Activated naive CD4-positive, alpha-beta T cell treated with anti-CD3 and anti-CD28 coated beads, Interleukin-2, amount 50 U/mL, for 72 hours (primary cell): ENCODE data around the gene ZMYM2. TPM values are rescaled to one million over a fixed set of nuclear protein-coding genes. Genes with fewer than 3 reads are reported as not detected.
A peak's percentile ranks its signal among the peaks of the same experiment; 100 is the strongest.
"Not testable (repeated sequence)": the region's sequence is repeated elsewhere in the genome, so short reads cannot be mapped to it uniquely, and the experiment has no call there.

ENCODE experiments used
- ATAC-seq, 2 donors: fragments of 150-1000 bp; cut with Tn5 transposase; 2 replicates each; pipeline ENCODE4 v1.10.0; 2021; ENCODE audit warnings: mild to moderate bottlenecking in 2 of 2, moderate library complexity in 2 of 2
- DNase-seq, 2 donors: peaks; one replicate each; pipeline ENCODE4 v3.0.0; 2021 to 2022; ENCODE audit warnings: low spot score in 2 of 2
- H3K27ac Mint-ChIP-seq, 2 donors: one replicate each; pipeline ENCODE4 v1.8.0; 2022; ENCODE audit warnings: mild to moderate bottlenecking in 2 of 2, mixed read lengths in 2 of 2
- H3K36me3 Mint-ChIP-seq, 2 donors: one replicate each; pipeline ENCODE4 v1.8.0; 2022; ENCODE audit warnings: mixed read lengths in 2 of 2
- H3K9me3 Mint-ChIP-seq, 2 donors: one replicate each; pipeline ENCODE4 v1.8.0; 2022; ENCODE audit warnings: mixed read lengths in 2 of 2
- total RNA-seq, 2 donors: library from RNA; stranded (reverse); gene quantifications; one replicate each; pipeline ENCODE4 v1.2.3, GENCODE V29; 2022

Gene ZMYM2
- total RNA-seq, 2 donors from 2014 or later: 85.1 to 94.0 TPM

DNA sequence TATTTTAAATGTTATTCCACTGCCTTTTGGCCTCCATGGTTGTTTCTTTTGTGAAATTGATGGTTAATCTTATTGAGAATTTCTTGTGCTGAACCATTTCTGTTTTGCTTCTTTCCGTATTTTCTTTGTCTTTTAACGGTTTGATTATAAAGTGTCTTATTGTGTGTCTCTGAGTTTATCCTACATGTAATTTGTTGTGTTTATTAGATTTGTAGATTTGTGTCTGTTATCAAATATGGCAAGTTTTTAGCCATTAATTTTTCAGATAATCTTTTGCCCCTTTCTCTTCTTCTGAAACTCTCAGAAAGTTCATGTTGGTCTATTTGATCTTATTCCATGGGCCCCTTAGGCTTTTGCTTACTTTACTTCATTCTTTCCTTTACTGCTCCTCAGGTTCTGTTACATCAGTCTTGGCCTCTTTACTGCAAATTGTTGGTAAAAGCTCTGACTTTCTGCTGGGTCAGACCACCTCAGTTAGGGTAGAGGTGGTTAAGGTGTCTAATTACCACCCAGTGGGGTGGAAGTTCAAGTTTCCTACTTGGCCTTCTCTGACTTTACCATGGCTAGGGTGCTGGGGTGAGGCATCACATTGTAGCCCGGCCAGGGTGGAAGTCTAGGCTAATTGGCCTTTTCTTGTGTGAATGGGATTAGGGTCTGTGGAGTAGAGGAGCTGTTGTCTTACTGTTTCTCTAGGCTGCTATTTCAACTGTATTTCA is 58.3 kb downstream of the ZMYM2 start:
- DNase-seq (no peak), ATAC-seq (no peak)
- H3K36me3 Mint-ChIP-seq: peaks cover 60 to 89% of the 10 kb centered on the region in 2 donors
- no peak overlapping the region for H3K27ac Mint-ChIP-seq
- peaks cover 11 to 38% of the 10 kb centered on the region in 2 donors for H3K9me3 Mint-ChIP-seq

DNA sequence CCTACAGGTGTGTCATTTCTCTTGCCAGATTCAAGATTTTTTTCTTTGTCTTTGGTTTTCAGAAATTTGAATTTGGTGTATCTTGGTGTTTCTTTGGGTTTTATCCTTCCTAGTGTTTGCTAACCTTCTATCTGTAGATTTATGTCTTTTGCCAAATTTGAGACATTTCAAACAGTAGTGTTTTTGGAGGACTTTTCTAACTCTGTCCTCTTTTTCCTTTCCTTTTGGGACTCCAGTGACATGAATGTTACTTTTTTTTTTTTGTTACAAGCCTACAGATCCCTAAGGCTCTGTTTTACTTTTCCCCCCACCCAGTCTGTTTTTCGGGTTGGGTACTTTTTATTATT is 58.8 kb downstream of the ZMYM2 start:
- H3K27ac Mint-ChIP-seq: peak overlapping the region in 1 of 2 donors; percentile 41
- peaks cover 58 to 86% of the 10 kb centered on the region in 2 donors for H3K36me3 Mint-ChIP-seq
- ATAC-seq (no peak), DNase-seq (no peak)
- peaks cover 11 to 37% of the 10 kb centered on the region in 2 donors for H3K9me3 Mint-ChIP-seq

DNA sequence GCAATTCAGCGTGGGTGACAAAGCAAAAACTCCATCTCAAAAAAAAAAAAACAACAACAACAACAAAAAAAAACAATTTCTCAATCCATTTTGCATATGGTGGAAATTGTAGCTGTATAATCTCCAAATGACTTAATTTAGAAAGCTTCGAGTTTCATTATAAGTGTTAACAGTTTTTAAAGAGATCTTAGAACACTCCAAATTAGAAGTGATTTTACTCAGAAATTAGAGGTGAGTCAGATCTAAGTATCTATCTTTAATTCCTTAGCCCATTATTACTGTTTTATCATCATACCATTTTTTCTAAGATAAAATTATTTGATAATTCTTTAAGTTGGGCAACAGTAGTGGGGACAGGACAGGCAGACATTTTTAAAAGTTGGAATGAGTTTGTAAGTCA is 60.5 kb downstream of the ZMYM2 start:
- peak in 1 of 2 donors; percentile 79 for ATAC-seq
- H3K27ac Mint-ChIP-seq: no peak overlapping the region
- H3K9me3 Mint-ChIP-seq: peaks cover 11 to 34% of the 10 kb centered on the region in 2 donors
- DNase-seq: no peak
- H3K36me3 Mint-ChIP-seq: peaks cover 47 to 69% of the 10 kb centered on the region in 2 donors

DNA sequence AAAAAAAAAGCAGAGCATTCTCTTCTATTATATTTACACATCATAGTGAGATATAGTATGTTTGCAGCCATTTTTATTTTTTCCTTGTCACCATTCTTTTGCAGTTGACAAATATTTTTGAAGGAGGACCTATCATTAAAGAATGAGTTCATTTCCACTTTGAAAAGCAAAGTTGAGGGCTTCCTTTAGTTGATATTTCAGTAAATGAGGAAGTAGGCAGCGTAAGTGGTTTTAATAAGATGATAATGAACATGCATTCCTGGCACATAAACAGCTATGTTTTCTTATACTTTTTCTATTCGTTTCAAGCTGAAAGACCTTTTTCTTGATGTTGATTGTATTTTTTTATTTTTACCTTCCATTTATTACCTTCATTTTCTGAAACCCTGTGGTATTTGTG is 66.2 kb downstream of the ZMYM2 start:
- peaks cover 14 to 23% of the 10 kb centered on the region in 2 donors for H3K36me3 Mint-ChIP-seq
- ATAC-seq (no peak), DNase-seq (no peak)
- H3K27ac Mint-ChIP-seq: no peak overlapping the region
- H3K9me3 Mint-ChIP-seq: no peaks in the 10 kb centered on the region

DNA sequence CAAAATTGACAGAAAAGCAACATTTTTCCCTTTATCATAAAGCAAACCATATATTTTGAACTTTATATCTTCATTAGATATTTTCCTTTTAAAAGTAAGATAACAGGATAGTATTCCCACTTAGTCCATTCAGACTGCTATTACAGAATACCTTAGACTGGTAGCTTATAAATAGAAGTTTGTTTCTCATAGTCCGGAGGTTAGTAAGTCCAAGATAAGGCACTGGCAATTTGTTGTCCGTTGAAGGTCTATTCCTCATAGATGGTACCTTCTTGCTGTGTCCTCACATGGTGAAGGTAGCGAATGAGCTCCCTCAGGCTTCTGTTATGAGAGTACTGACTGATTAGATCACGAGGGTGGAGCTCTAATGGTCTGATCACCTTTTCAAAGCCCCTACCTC is 70.4 kb downstream of the ZMYM2 start:
- ATAC-seq (no peak), DNase-seq (no peak)
- Mint-ChIP-seq H3K36me3 (peaks cover 0 to 5% of the 10 kb centered on the region in 2 donors), H3K27ac (no peak overlapping the region), H3K9me3 (no peaks in the 10 kb centered on the region)

DNA sequence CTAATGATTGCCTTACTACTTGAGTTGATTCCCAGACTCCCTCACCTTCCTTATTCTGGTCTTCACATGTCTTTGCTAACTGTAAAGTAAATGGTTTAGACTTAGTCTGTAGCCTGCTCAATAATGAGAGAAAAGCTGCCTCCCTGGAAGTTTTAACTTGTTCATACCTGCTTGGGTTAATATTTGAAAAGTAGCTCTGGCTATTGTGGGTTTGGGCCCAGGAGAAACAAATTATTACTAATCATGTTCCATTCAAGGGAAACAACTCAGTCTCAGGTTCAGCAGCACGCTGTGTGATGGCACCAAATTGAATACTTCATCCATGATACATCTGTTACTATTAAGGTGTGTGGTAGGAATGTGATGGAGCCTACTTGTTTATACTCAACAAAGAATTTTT is 75.0 kb downstream of the ZMYM2 start:
- Mint-ChIP-seq H3K9me3 (no peaks in the 10 kb centered on the region), H3K27ac (no peak overlapping the region), H3K36me3 (peaks cover 7 to 16% of the 10 kb centered on the region in 2 donors)
- ATAC-seq (no peak), DNase-seq (no peak)

DNA sequence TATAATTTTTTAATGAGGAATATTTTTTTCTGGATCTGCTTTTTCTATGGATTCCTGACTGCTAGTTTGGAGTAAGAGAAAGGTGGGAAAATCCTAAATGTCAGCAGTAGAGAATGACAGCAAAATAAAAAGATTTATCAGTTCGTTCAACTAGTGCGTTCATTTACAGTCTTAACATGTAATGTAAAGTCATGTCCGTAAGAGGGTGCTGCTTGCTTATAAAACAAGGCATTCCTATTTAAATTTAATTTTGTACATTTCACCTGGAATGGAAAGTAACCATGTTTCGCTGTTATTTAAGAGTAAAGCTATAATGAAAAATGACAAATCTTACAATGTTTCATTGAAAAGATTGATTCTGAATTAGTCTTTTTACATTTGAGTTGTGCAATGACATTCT is 76.6 kb downstream of the ZMYM2 start:
- Mint-ChIP-seq H3K27ac (no peak overlapping the region), H3K36me3 (peaks cover 22 to 33% of the 10 kb centered on the region in 2 donors), H3K9me3 (no peaks in the 10 kb centered on the region)
- DNase-seq: no peak
- ATAC-seq: no peak

DNA sequence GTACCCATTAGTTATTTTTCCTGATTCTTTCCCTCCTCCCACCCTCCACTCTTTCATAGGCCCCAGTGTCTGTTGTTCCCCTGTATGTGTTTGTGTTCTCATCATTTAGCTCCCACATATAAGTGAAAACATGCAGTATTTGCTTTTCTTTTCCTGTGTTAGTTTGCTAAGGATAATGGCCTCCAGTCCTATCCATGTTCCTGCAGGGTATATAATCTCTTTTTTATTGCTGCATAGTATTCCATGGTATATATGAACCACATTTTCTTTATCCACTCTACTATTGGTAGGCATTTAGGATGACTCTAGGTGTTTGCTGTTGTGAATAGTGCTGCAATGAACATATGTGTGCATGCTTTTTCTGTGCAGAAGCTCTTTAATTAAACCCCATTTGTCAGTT is 79.4 kb downstream of the ZMYM2 start:
- H3K36me3 Mint-ChIP-seq: peaks cover 43 to 56% of the 10 kb centered on the region in 2 donors
- no peak for DNase-seq
- ATAC-seq: no peak
- H3K9me3 Mint-ChIP-seq: peaks cover 3 to 6% of the 10 kb centered on the region in 2 donors
- no peak overlapping the region for H3K27ac Mint-ChIP-seq

DNA sequence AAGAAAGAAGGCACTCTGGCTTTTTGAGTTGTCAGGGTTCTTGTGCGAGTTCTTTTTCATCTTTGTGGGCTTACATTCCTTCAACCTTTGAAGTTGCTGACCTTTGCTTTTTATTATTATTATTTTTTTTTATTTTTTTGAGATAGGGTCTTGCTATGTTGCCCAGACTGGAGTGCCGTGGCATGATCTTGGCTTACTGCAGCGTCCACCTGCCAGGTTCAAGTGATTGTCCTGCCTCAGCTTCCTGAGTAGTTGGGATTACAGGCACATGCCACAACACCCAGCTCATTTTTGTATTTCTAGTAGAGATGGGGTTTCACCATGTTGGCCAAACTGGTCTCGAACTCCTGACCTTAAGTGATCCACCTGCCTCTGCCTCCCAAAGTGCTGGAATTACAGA is 84.1 kb downstream of the ZMYM2 start:
- ATAC-seq, H3K9me3 Mint-ChIP-seq: not testable (repeated sequence)
- peaks cover 43 to 54% of the 10 kb centered on the region in 2 donors for H3K36me3 Mint-ChIP-seq

DNA sequence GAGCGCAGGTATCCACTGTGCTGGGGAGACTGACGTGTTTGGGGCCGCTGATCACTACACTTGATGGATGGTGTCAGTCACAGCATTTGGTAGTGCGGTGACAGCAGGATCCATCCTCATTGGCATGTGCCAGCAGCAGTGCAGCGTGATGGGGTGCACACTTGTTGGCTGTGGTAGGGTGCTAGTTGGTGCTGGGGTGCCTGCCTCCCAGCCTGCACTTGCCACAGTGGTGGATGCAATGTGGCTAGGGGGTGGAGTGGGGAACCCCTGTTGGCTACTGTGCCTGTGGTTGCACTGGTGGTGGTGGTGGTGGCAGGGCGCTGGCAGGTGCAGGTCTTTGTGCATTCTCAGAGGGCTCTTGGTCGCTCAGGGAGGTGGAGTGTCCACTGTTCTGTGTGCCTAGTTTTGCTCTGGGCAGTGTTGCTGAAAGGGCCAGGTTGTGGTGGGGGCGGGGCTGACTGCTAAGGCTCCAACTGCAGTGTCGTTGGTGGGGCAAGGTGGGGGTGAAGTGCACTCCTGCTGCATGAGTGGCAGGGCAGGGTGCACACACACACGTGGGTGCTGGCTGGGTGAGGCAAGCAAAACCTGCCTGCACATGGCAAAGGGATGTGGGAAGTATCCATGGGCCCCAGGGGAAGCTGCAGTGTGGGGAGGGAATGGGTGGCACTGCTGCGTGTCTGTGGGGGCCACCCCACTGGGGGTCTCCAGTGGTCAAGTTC is 84.8 kb downstream of the ZMYM2 start:
- H3K9me3 Mint-ChIP-seq: peaks cover 3 to 6% of the 10 kb centered on the region in 2 donors
- peaks cover 37 to 46% of the 10 kb centered on the region in 2 donors for H3K36me3 Mint-ChIP-seq
- DNase-seq (no peak), ATAC-seq (no peak)
- peak overlapping the region in 1 of 2 donors; percentile 46 for H3K27ac Mint-ChIP-seq

More for the DNA sequence above, 84.1 kb downstream of the ZMYM2 start:
- not testable (repeated sequence) for H3K27ac Mint-ChIP-seq, DNase-seq

DNA sequence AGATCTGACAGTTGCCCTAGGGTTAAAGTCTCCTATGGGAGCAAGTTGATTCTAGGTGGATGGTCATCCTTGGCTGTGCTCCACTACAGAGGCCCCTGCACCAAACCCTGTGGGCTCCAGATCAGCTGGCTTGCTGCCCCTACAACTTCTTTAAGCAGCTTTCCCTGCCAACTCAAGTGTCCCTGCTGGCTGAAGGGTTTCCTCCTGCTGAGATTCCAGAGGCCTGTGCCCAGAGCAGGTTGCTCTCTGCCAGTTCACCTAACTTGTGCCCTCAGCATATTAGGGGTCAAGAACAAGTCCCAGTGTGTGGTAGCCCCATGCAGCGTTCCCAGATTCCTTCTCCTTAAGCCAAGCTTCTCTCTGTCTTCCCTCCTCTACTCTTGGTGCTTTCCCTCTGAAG is 85.6 kb downstream of the ZMYM2 start:
- ATAC-seq: no peak
- H3K27ac Mint-ChIP-seq: no peak overlapping the region
- no peak for DNase-seq
- peaks cover 3 to 6% of the 10 kb centered on the region in 2 donors for H3K9me3 Mint-ChIP-seq
- peaks cover 30 to 39% of the 10 kb centered on the region in 2 donors for H3K36me3 Mint-ChIP-seq

DNA sequence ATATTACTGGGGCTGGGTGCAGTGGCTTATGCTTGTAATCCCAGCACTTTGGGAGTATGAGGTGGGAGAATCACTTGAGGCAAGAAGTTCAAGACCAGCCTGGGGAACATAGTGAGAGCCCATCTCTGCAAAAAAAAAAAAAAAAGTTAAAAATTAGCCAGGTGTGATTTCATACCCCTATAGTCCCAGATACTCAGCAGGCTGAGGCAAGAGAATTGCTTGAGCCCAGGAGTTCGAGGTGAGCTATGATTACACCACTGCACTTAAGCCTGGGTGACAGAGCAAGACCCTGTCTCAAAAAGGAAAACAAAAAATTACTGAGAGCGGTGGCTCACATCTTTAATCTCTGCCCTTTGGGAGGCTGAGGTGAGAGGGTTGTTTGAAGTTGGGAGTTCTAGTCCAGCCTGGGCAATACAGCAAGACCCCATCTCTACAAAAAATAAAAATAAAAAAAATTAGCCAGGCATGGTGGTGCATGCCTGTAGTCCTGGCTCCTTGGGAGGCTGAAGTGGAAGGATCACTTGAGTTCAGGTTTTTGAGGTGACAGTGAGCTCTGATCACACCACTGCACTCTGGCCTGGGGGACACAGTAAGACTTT is 87.5 kb downstream of the ZMYM2 start:
- no peaks in the 10 kb centered on the region for H3K9me3 Mint-ChIP-seq
- DNase-seq (no peak), ATAC-seq (no peak)
- H3K27ac Mint-ChIP-seq: no peak overlapping the region
- H3K36me3 Mint-ChIP-seq: peaks cover 12 to 20% of the 10 kb centered on the region in 2 donors

DNA sequence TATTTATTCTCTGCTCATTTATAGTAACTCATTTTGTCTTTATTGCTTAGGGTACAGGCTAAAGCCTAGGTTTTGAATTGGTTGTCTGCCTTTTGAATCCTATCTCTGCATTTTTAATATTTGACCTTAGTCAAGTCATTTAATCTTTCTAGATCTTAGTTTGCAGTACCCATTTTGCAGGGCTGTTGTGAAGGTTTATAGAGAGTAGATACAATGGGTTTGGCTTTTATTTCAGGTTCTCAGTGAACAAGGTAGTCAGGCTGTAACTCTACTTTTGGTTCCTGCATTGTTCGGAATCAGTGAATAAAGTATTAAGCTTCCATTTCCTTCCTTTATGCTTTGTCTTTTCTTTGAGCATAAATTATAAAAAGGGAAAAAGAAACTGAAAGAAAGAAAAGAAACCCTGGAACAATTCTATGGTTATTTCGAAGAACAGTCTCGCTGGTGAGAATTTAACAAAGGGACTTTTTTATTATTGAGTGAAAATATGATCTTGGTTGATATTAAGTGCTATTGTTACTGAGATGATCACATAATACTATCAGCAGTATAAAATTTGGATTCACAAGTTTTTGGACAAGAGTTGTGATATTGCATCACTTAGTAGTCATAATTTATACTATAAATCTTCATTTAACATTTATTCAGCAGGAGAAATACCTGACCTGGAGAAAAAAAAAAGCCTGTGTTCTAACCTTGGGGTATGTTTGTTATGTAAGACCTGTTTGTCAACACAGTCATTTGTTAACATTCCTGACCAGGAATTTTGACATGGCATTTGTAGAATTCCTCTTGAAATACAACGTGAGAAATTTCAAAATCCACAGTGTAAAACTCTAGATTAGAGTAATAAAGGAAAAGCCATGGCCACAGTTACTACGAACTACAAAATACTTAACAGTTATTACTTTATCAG is 91.3 kb downstream of the ZMYM2 start:
- H3K9me3 Mint-ChIP-seq: no peaks in the 10 kb centered on the region
- H3K27ac Mint-ChIP-seq: peak overlapping the region; percentile 8 to 14
- DNase-seq: no peak
- peak; percentile 69 to 89 for ATAC-seq
- H3K36me3 Mint-ChIP-seq: peaks cover 0 to 7% of the 10 kb centered on the region in 2 donors

DNA sequence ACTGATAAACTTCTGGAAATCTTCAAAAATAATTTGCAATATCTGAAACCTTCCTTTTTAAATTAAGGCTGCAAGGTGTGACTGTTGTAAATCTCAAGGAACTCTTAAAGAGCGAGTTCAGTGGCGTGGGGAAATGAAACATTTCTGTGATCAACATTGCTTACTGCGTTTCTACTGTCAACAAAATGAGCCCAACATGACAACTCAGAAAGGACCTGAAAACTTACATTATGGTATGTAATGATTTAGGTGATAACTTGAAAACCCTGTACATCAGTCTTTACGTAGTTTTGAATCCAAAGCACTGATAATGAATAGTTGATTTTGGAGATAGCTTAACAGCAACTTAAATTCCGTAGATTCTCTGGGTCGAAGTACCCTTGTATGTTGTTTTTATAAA is 92.8 kb downstream of the ZMYM2 start:
- no peak overlapping the region for H3K27ac Mint-ChIP-seq
- H3K36me3 Mint-ChIP-seq: peaks cover 0 to 17% of the 10 kb centered on the region in 2 donors
- H3K9me3 Mint-ChIP-seq: no peaks in the 10 kb centered on the region
- no peak for ATAC-seq
- DNase-seq: no peak

DNA sequence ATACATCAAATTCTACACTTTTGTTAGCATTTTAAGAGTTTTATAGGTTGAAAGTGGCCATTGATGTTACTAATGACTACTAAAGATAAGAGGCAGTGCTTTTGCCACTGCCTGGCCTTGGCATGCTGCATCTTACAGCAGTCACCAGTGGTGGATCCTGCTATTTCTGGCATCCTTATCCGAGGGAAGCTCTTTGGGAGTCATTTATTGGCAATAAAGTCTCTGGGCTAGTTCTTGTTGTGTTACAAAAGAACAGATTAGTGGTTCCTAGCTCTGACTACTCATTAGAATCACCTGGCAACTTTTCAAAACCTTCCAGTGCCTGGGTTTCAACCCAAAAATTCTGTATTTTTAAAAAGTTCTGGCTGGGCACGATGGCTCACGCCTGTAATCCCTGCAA is 94.5 kb downstream of the ZMYM2 start:
- Mint-ChIP-seq H3K9me3 (no peaks in the 10 kb centered on the region), H3K36me3 (peaks cover 0 to 17% of the 10 kb centered on the region in 2 donors), H3K27ac (no peak overlapping the region)
- DNase-seq (no peak), ATAC-seq (no peak)

DNA sequence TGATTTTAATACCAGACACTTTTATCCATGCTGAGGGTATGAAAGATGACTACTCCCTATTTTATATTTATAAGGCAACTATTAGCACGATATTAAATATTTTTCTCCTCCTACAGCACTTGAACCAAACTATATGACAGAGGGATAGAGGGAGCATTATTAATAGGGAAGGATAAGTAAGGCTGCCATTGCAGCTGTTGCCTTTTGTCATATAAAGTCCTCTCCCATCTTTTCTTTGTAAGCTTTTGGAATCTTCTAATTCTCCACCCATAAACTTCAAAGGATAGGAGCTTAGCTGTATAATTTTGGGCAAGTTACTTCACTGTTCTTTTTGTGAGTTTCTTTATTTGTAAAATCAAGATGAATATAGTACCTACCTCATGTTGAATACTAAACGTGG is 95.4 kb downstream of the ZMYM2 start:
- Mint-ChIP-seq H3K27ac (no peak overlapping the region), H3K9me3 (no peaks in the 10 kb centered on the region), H3K36me3 (peaks cover 0 to 17% of the 10 kb centered on the region in 2 donors)
- ATAC-seq (no peak), DNase-seq (no peak)
